Left ventricle myocardium inferior (tissue), 1 donor: Measurements from ENCODE around the gene KRTAP10-10. TPM values are rescaled to one million over a fixed set of nuclear protein-coding genes. Genes with fewer than 3 reads are reported as not detected.
"Not testable (repeated sequence)": the region's sequence is repeated elsewhere in the genome, so short reads cannot be mapped to it uniquely, and the experiment has no call there.

ENCODE experiments used
- DNase-seq: peaks from one replicate; pipeline ENCODE4 v3.0.0-alpha.2; 2020
- H3K27ac ChIP-seq: fragments of 200-600 bp; replicated peaks from 2 replicates; pipeline ENCODE4 v1.8.0; 2021
- H3K27me3 ChIP-seq: fragments of 200-600 bp; 2 replicates; pipeline ENCODE4 v1.8.0; 2021; ENCODE audit warnings: low read depth
- H3K36me3 ChIP-seq: fragments of 200-600 bp; 2 replicates; pipeline ENCODE4 v1.8.0; 2021
- H3K4me1 ChIP-seq: fragments of 200-600 bp; 2 replicates; pipeline ENCODE4 v1.8.0; 2021
- H3K4me3 ChIP-seq: fragments of 200-600 bp; 2 replicates; pipeline ENCODE4 v1.8.0; 2021; ENCODE audit warnings: mild to moderate bottlenecking, moderate library complexity
- H3K9me3 ChIP-seq: fragments of 200-600 bp; replicated peaks from 2 replicates; pipeline ENCODE4 v1.8.0; 2021
- intact Hi-C: fragments of 100-400 bp; cut with micrococcal nuclease; formaldehyde crosslinking; loops from one replicate; pipeline ENCODE4 v1.11.0; 2022
- total RNA-seq: library from RNA; stranded (reverse); fragmentation: NEBNext Ultra II Directional; extraction: Animal tissue kit (Norgen Biotek cat#: 25700); gene quantifications from one replicate; pipeline ENCODE4 v1.2.1, GENCODE V29; 2021
- TF ChIP-seq, protein P1 (sequence below): fragments of 200-600 bp; IDR thresholded peaks from 2 replicates; pipeline ENCODE4 v1.8.0; 2021; ENCODE audit warnings: antibody characterized with exemption, mild to moderate bottlenecking, borderline replicate concordance
- donor health status: DM: no; HTN: yes; CAD: no; lungs with severe emphysema.

Gene KRTAP10-10
- total RNA-seq, 1 donor from 2014 or later = not detected

DNA sequence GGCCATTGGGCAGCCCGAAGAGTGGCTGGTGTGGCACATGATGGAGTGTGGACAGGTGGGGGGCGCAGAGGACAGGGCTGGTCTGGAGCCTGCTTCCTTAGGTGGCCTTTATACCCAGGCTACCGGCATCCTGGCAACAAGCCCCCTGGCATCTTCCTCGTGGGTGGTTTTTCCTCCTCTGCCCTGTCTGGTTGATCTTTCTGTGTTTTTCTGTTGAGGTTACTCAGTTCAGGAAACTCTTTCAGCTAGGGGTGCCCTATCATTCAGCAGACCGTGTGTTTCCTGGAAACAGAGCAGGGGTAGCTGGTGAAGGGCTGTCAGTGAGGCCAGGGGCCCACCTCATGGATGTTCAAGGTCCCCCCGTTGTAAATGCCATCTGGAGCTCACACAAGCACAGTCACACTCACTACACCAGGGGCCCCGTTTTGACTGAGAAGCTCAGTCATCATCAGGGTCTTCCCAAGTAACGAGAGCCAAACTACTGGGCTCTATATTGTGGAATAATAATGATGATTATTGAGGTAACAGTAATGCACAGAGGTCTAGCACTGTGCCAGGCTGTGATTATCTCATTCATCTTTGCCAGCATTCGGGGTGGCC is 17.5 kb downstream of the KRTAP10-10 start, which contains the start of gene KRTAP12-4:
TSS of gene KRTAP12-4 (minus strand) at position 84 of the 600 bp plus-strand sequence. CDS start at position 39, 45 bp downstream.
- no peaks in the 10 kb centered on the region for H3K4me1 ChIP-seq
- no peaks in the 10 kb centered on the region for H3K36me3 ChIP-seq
- DNase-seq = no peak
- H3K27me3 ChIP-seq = peaks cover 14% of the 10 kb centered on the region
- peaks cover 12% of the 10 kb centered on the region for H3K9me3 ChIP-seq
- no peak within 1 kb of the TSS for H3K27ac ChIP-seq
- TF ChIP-seq, protein P1, sequence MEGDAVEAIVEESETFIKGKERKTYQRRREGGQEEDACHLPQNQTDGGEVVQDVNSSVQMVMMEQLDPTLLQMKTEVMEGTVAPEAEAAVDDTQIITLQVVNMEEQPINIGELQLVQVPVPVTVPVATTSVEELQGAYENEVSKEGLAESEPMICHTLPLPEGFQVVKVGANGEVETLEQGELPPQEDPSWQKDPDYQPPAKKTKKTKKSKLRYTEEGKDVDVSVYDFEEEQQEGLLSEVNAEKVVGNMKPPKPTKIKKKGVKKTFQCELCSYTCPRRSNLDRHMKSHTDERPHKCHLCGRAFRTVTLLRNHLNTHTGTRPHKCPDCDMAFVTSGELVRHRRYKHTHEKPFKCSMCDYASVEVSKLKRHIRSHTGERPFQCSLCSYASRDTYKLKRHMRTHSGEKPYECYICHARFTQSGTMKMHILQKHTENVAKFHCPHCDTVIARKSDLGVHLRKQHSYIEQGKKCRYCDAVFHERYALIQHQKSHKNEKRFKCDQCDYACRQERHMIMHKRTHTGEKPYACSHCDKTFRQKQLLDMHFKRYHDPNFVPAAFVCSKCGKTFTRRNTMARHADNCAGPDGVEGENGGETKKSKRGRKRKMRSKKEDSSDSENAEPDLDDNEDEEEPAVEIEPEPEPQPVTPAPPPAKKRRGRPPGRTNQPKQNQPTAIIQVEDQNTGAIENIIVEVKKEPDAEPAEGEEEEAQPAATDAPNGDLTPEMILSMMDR = no peak
- intact Hi-C loops = no loop called here
- no peak within 1 kb of the TSS for H3K4me3 ChIP-seq

DNA sequence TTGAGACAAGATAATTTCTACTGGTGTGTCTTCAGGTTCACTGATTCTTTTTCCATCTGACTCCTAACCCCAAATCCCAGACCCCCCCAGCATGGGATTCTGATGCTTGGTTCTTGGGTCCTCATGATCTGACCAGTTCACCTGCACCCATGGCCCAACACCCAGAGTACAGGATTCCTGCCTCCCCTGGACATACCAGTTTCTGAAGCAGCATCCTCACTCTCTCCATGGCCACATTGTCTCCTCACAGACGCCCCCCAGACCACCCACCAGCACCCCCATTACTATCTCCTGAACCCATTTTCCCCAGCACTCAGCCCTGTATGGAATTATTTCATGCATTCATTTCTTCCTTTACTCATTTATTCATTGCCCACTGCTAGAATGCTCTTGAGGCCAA is 19.7 kb downstream of the KRTAP10-10 start:
- Histone ChIP-seq H3K36me3 (no peaks in the 10 kb centered on the region), H3K4me3 (no peak overlapping the region), H3K9me3 (peaks cover 12% of the 10 kb centered on the region), H3K4me1 (no peaks in the 10 kb centered on the region), H3K27me3 (peaks cover 14% of the 10 kb centered on the region), H3K27ac (no peak overlapping the region)
- TF ChIP-seq, protein P1 = no peak
- intact Hi-C loops = no loop called here
- no peak for DNase-seq

DNA sequence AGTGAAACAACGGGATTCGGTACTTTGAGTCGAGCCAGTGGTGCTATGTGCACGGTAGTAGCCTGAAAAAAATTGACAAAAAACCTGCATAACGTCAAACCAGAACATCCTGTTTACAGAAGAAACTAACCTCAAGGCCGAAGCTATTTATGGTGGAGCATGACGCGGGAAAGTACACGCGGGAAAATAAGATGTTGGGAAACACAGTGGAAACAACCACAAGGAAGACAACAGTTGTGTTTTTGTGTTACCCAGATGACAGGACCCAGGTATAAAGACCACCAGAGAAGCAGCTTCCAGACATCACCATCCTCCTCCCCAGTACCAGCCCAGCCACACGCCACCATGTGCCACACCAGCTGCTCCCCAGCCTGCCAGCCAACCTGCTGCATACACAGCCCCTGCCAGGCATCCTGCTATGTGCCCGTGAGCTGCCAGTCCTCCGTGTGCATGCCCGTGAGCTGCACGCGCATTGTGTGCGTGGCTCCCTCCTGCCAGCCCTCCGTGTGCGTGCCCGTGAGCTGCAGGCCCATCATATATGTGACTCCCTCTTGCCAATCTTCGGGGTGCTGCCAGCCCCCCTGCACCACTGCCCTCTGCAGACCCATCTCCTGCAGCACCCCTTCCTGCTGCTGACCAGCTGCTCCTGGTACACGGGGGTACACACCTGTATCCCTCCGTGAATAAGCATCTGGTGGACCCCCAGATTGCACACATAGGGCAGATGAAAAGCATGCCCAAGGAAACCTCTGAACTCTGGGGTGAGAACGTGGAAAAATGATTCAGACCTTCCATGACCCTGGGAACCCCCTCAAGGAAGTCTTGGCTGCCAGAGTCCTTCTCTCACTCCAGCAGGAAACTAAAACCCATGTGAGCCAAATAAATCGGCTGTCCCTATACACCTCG is 20.7 kb downstream of the KRTAP10-10 start, which contains the start of gene KRTAP12-3:
TSS of gene KRTAP12-3 (plus strand) at position 298 of the 906 bp plus-strand sequence. CDS start at position 346, 48 bp downstream.
- H3K4me1 ChIP-seq = no peaks in the 10 kb centered on the region
- intact Hi-C loops = no loop called here
- peaks cover 13% of the 10 kb centered on the region for H3K9me3 ChIP-seq
- TF ChIP-seq, protein P1 = no peak
- H3K4me3 ChIP-seq = no peak within 1 kb of the TSS
- H3K36me3 ChIP-seq = no peaks in the 10 kb centered on the region
- H3K27me3 ChIP-seq = peaks cover 14% of the 10 kb centered on the region
- DNase-seq = no peak
- no peak within 1 kb of the TSS for H3K27ac ChIP-seq

DNA sequence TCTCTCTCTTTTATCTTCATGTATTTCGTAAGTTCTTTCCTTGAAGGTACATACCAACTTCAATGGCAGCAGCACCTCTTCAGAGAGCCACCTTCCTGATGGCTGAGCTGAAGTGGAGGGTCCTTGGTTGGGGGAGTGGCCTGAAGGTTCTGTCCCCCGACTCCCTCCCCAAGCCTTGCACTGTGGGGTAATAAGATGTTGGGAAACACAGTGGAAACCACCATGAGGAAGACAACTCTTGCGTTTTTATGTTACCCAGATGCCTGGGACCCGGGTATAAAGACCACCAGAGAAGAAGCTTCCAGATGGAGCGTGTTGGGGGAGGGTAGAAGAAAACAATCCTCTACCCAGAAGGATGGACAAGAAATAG is 21.4 kb downstream of the KRTAP10-10 start:
- TF ChIP-seq, protein P1 = no peak
- peaks cover 14% of the 10 kb centered on the region for H3K27me3 ChIP-seq
- H3K36me3 ChIP-seq = no peaks in the 10 kb centered on the region
- no peaks in the 10 kb centered on the region for H3K4me1 ChIP-seq
- DNase-seq = no peak
- H3K27ac ChIP-seq = no peak overlapping the region
- peaks cover 20% of the 10 kb centered on the region for H3K9me3 ChIP-seq
- no peak overlapping the region for H3K4me3 ChIP-seq
- intact Hi-C loops = no loop called here

DNA sequence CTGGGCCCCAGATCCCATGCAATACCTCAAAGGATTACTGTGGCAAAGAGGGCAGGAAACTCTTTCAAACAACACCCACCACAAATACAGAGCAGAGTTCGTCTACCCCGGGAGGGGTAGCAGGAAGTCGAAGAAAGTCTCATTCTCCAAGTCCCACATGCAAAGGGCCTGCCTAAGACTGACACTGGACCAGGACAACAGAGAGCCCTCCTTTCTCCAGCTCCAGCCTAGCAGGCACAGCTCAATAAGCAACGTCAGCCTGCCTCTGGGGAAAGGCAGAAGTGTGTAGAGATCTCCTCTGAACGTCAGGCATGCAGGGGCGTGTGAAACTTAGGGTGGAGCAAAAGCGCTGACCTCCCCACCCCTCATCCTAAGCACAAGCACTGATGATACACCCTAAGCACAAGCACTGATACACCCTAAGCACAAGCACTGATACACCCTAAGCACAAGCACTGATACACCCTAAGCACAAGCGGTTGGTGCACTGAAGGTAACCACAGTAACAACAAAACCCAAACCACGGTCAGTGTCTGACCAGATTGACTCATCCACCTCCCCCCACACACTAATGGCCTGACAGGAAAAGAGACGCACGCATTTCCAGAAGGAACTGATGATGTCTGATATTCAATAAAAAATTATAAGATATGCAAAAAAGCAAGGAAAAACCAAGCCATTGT is 21.9 kb downstream of the KRTAP10-10 start:
- Histone ChIP-seq H3K27ac (no peak overlapping the region), H3K9me3 (peaks cover 25% of the 10 kb centered on the region), H3K4me1 (no peaks in the 10 kb centered on the region), H3K4me3 (no peak overlapping the region), H3K36me3 (no peaks in the 10 kb centered on the region), H3K27me3 (peaks cover 14% of the 10 kb centered on the region)
- DNase-seq = no peak
- TF ChIP-seq, protein P1 = no peak
- intact Hi-C loops = no loop called here

DNA sequence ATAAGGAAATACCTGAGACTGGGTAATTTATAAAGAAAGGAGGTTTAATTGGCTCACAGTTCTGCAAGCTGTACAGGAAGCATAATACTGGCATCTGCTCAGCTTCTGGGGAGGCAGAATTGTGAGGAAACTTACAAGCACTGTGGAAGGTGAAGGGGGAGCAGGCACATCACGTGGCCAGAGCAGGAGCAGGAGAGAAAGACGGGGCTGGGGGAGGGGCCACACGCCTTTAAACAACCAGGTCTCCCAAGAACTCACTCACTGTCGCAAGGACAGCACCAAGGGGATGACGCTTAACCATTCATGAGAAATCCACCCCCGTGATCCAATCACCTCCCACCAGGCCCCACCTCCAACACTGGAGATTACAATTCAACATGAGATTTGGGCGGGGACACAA is 24.4 kb downstream of the KRTAP10-10 start:
- H3K4me3 ChIP-seq, intact Hi-C loops, DNase-seq, H3K4me1 ChIP-seq, H3K27ac ChIP-seq, H3K36me3 ChIP-seq: not testable (repeated sequence)
- peaks cover 14% of the 10 kb centered on the region for H3K27me3 ChIP-seq
- peaks cover 18% of the 10 kb centered on the region for H3K9me3 ChIP-seq
